Measurements from ENCODE around the gene WIPF1.

Gene WIPF1, protein sequence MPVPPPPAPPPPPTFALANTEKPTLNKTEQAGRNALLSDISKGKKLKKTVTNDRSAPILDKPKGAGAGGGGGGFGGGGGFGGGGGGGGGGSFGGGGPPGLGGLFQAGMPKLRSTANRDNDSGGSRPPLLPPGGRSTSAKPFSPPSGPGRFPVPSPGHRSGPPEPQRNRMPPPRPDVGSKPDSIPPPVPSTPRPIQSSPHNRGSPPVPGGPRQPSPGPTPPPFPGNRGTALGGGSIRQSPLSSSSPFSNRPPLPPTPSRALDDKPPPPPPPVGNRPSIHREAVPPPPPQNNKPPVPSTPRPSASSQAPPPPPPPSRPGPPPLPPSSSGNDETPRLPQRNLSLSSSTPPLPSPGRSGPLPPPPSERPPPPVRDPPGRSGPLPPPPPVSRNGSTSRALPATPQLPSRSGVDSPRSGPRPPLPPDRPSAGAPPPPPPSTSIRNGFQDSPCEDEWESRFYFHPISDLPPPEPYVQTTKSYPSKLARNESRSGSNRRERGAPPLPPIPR

DNA sequence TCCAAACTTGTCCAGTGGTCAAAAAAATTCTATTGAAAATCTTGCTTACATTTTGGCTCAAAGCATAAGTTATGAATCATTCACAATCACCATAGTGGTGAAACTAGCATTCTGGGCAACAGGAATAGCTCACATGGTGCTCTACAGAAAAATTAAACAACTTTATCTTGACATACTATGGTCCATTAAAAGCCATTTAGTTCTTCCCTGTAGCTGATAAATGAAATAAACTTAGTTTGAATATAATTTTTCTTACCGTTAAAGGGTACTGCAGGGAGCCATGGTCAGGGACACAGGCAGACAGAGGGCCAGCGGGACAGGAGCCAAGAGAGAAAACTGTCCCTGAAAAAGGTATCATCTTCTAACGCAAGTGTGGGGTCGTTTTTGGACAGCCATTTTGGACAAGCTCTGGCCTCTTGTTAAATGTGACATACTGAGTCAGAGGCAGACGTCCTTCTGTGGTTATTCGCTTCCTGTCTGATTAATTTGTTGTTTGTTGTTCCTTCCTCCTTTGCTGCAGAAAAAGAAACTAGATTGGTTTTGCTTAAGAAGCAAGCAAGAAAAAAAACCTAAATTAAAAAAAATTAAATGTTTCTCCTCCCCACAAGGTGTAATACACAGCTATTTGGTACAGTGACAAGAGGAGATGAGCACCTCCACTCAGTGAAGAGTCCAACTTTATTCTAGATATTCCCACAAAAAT lies at the start of gene WIPF1:
Gene WIPF1 (minus strand): TSS at position 460 of the 703 bp plus-strand sequence. CDS start 12,231 bp downstream, outside the sequence.
- DNase-seq = no peak

DNA sequence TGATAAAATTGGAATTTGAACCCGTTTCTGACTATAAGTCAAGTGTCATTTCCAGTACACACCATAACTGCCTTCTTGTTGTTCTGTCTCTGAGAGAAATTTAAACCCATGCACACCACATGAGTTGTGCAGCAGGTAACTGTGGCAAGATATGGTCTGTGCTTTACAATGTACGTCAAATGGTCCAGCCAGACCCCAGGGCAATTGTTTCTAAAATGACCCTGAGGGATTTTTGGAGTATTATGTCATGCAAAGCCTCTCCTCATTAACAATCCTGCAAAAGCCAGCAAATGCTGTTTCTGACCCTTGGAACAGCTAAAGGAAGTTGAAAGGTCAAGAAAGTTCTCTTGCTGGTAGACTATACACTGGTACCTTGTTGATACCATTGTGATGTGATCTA lies 47.7 kb upstream of the WIPF1 start:
- DNase-seq = no peak

DNA sequence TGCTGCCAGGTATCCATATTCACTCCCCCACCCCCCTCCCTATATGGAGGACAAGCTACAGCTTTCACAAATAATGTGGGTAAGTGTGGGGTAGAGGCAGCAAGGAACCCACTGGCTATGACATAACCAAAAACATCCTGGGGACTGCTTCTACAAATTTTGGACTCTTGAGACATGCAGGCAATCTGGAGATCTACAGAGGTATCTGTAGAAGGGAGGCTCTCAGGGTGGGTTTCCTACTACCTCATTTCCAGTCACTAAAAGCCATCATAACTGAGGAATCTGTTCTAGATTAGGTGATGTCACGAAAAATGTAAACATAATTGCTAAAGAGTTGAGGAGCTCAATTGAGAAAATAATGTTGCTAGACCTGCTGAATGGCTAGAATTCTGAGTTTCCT lies 46.8 kb upstream of the WIPF1 start:
- DNase-seq = no peak

DNA sequence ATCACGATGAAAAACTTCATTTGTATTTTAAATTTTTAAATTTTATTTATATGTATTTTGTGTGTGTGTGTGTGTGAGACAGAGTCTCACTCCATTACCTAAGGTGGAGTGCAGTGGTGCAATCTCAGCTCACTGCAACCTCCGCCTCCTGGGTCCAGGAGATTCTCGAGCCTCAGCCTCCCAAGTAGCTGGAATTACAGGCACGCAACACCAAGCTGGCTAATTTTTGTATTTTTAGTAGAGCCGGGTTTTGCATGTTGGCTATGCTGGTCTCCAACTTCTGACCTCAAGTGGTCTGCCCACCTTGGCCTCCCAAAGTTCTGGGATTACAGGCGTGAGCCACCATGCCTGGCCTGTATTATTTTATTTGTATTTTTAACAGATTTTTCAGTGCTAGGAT lies 45.8 kb upstream of the WIPF1 start:
- no peak for DNase-seq

DNA sequence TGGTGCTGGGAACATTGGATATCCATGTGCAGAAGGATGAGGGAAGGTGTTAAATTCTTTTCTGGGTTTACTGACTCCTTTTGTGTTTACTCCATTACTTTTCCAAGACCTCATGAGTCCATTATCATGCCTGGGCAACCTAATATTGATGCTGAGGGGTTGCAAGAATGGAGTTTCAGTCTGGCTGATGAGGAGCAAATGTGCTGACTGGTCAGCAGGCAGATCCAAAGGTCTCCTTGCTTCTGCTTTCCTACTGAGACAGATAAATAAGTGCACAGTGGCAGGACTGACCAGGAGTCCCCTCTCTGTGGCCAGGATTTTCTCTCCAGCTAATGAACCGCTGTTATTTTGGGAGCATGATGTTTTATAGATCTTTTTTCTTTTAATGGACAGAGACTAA lies 43.6 kb upstream of the WIPF1 start:
- no peak for DNase-seq

DNA sequence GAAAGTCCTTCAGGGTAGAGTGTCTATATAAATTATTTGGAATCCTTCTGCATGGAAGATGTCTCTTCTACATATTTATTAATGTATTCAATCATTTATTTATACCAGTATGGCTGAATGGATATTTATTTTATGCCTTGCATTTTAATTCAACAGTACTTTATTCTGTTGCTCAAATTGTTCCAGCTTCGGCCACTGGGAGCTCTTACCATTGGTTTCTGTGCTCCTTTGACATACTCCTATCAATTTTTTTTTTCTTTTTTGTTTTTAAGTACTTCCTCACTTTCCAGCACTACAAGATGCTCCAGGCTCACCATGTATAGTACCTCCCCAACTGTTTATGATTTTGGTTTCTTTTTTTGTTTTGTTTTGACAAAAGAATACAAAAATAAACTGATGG lies 39.4 kb upstream of the WIPF1 start:
- DNase-seq = no peak

DNA sequence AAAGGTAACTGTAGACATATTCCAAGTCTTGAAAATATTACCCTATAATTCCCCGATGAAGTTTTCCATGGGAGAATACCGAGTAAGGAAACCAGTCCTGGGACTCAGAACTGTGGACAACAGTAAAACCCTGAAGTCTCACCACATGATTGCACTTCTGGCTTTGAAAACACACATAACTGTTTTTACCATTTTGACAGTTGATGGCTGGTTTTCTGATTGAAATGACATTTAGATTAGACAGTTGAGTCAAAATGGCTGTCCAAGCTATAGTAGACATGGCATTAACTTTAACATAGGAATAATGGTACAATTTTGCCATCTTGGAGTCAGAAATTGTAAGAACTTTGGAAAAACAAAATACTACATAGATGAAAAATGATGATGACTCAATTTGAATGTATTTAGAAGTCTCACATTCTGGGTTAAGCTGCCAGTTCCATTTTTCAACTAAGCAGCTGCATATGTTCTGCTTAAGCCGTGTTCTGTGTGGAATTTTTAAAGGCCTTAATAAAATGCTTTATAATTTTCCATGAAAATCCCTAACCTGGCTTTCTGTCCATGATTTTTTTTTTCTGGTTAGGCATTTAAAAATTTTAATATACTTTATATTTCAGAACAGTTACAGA lies 38.3 kb upstream of the WIPF1 start:
- no peak for DNase-seq

DNA sequence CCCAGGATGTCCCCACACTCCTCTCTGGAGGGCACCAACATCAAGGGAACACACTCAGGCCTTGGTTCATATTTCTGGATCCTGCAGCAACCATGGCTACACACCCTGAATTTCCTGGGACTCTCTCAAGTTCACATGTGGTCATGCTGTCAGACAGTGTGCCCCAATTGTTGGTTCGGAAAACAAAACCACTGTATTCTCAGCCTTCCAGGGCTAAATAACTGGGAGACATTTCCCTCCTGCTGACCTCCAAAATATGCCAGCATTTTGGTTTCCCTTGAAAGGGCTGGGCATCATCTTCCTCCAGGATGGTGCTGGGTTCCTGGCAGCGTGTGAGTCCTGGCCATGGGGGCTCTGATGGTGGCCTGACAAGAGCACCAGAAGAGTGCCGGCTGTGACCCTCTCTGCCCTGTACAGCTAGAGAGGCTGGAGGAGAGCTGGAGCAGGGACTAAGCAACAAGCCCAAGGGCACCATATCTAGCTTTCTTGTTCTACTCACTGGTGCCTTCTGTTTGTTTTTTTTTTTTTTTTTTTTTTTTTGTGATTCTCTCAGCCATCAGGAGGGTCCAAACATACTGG lies 37.5 kb upstream of the WIPF1 start:
- peak in 3 of 14 donors; percentile 8 to 41 (median 28) for DNase-seq

DNA sequence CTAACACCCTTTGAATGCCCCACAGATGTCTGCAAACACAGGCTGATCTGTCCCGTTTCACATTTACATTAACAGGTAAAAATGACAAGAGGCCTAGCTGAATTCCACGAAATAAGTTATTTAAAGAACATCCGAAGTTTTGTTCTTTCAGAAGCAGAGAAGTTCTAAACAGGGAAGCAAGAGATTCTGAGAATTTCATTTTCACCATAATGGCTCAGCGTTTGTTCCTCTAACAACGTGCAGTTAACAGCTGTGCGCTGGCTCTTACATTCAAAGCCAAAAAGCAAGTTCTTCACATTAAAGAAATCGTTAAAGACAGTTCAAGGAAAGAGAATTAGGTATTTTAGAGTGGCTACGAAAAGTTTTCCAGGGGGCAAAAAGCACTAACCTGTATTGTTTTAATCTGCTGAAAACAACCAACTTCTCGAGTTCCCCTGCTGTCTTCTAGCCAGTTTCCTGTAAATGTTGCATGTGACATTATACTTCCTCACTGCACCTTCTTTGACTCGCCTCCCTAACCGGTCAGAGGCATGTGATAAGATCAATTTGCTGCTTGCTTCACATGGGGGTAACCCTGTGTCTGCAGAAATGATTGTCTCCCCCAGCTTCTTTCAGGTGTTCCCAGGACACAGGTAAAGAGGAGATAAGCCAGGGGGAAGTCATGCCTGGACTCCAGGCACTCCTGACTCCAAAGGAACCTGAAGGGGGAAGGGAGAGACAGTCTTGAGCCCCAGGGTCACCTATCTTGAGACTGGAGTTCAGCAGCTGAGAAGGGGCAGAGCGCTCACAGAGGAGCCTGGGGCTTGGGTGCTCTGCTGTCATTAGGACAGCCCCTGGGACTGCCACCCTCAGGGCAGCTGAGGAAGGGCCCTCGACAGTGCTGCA lies 36.8 kb upstream of the WIPF1 start:
- DNase-seq = peak in 6 of 14 donors; percentile 17 to 63 (median 30)

DNA sequence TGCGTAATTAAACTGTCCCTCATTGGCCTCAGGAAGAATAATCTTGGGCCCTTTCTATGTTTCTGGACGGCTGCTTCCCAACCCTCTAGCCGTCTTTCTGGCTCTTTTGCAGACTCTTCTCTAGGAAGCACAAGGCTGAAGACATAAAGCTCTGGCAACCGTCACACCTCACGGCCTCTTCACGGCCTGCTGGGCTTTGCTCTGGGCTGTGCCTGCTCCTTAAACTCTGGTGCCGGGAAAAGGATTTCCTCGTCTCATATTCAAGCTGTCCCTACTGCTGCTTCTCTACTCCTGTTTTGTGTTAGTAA lies 36.0 kb upstream of the WIPF1 start:
- peak in 1 of 14 donors; percentile 11 for DNase-seq

DNA sequence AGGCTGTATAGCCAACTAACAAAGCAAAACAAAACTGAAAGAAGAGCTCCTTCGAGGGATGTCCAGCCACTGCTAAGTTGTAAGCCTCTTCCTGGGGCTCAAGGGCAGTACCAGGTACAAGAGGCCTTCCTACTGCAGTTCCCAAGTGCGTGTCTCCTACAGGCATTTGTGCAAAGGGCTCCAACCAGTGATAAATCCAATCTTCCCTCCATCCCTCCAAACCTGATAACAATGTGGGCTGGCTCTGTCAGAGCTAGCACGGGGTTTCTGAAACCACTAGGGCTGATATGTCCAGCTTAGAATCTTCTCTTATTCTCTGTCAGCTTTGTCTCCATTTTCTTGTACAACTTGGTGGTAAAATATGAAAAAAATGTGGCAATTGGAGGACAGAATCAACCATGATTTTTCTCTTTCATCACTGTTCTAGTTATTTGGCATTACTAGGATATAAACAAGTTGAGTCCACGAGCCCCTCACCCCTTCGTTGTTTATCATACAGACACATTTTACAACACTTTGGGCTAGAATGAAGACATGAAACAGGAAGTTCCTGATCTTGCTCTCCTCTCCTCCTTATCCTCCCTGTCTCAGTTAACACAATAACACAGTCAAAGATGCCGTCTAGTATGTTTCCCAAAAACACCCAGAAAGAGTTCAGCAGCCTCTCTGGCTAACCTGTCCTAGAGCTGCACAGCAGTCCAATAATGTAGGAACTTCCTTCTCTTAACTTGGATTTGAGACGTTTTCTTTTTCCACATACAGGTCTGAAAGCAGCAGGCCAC lies 35.4 kb upstream of the WIPF1 start:
- peak in 2 of 14 donors; percentile 8 to 17 for DNase-seq

DNA sequence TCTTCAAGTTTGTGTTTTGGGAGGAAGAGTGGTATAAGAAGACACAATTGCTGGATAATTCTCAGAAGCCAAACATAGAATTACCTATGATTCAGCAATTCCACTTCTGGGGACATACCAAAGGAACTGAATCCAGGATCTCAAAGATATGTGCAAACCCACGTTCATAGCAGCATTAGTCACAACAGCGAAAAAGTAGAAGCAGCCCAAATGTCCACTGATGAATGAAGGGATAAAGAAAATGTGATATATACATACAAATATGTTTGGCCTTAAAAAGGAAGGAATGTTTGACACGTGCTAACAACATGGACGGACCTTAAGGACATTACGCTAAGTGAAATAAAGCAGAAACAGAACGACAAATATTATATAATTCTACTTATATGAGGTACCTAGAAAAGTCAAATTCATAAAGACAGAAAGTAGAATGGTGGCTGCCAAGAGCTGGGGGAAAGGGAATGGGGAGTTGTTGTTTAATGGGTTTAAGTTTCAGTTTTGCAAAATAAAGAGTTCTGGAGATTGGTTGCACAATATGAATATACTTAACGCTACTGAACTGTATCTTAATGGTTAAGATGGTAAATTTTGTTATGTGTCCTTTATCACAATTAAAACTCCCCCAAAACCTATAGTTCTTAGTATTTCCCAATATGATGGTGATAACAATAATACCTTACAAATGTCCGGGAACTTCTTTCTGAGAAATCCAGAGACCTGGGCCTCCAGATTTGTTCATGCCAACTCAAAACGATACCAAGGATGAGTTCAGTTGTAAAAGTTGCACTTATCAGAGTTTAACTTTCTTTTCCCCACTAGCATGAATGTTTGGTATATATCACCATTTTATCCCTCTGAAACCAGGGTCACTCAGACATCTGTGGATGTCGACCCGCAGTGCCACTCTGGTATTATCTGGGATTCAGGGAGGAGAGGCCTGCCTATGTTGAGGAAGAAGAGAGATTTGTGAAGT lies 33.7 kb upstream of the WIPF1 start:
- DNase-seq = no peak

DNA sequence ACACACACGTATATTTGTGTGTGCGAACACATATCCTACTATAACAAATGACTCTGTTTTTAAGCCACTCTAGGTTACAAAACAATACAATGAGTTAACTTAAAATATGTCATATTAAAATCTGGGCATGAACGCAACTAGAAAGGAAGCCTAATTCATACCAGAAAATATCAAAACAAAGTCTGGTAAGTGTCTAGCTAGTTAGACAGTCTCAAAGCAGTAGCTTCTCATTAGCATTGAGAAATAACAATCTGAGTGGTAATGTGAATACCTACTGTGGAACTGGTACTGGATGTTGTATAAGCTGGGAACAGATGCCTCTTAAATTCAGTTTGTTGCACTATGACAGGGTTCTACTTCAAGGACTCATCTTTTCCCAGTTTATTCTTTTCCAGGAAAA lies 32.5 kb upstream of the WIPF1 start:
- no peak for DNase-seq

DNA sequence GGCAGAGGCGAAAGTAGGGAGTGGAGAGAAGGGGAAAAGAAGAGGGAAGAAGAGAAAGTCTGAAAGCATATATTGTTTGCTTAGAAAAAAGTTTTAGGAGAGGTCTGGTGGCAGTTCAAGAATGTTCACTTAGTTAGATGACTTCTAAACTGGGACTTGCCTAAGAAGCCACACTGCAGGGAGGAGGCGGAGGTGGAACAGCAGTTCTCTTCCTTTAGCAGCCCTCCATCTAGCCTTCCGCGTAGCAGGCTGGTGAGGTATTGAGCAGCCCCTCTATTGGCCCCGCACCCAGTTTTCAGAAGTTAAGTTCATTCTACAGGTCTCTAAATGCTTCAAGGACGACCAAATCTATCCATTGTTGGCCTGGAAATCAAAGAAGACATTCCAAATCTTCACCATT lies 31.9 kb upstream of the WIPF1 start:
- no peak for DNase-seq

DNA sequence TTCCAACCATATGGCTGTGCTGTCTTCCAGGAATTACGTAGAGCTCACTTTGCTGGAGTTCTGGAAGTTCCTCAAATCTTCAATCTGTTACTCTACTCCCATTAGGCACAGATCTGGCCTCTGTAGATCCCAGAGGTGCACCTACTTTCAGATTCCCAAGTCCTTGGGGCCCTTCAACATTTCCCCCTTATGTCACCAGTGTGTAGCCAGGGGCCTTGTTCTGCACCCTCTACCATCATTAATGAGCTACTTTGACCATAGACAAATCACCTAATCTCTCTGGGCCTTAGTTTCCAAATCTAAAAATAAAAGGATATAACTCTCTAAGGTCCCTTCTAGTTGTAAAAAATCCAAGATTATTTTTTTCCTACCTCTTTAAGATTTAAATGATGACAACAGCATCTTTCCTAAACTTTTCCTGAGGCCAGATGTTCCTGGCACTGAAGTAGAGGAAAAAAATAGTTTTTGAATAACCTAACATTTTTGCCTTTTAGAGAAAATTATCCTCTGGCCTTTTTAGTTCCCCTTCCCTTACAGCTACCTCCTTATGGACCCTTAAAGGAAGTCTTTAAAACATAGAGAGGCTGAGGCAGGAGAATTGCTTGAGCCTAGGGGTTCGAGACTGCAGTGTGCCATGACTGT lies 31.0 kb upstream of the WIPF1 start:
- no peak for DNase-seq

DNA sequence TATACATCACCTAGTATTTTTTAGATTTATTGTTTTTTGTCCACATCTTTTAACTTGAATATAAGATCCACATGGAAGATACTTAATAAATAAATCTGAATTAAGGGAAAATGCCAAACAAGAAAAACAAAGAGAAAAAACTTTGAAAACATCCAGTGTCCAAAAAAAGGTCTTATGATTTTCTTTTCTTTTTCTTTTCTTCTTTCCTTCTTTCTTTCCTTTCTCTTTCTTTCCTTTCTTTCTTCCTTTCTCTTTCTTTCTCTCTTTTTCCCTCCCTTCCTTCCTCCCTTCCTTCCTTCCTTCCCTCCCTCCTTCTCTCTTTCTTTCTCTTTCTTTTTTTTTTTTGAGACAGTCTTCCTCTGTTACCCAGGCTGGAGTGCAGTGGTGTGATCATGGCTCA lies 29.6 kb upstream of the WIPF1 start:
- DNase-seq = no peak

DNA sequence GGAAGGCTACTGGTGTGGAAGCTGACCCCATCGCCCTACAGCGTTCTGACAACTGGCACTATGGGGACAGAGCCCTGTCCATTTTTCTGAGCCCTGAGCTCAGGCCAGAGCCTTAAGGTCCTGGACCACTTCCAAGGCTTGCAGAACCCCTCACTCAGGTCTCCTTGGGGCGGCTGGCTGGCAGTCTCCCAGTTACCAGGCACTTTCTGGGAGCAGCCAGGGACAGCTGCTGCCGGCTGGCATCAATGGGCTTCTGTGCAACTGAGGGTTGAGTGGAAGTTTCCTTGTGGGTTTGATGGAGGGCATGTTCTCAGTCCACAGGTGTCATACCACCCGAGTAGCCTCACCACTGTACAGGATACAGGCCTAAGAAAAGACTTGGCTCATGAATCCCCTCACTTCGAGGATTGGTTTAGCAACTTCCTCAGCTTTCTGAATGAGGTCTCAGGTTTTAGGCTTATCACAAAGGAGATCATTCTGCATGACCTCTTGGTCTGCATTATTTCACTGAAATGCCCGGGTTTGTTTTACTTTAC lies 27.4 kb upstream of the WIPF1 start:
- DNase-seq = peak in 2 of 14 donors; percentile 9 to 11

DNA sequence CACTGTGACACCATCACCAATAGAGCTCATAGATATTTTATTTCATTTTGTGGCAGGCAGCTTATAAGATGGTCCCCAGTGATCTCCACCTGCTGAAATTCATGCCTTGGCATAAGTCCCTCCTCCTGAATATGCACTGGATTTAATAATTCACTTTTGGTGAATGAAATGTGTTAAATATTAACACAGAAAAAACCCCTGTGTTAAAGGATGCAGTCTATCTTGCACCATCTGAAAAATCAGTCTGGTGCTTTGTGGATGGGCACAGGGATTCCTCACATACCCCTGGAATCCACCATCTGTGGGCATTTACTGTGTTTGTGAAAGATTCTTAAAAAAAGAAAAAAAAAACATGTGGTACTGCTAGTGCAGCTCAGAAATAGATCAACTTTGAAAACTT lies 26.1 kb upstream of the WIPF1 start:
- DNase-seq = no peak

DNA sequence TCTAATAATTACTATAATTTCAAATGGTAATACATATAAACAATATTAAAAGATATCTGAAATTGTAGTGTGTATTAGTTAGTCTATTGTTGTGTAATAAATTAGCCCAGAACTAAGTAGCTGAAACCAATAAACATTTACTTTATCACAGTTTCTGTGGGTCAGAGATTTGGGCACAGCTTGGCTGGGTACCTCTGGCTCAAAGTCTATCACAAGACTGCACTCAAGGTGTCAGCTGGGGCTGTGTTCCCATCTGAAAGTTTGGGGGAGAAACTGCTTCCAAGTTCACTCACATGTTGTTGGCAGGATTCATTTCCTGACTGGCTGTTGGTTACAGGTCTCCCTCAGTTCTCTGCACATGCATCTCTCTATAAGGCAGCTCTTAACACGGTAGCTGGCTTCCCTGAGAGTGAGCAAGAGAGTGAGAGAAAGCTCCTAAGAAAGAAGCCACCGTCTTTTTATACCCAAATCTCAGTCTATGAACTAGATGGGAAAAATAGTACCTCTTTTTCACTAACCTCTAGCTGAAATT lies 25.6 kb upstream of the WIPF1 start:
- no peak for DNase-seq
